ENCODE data around the gene PLXNA3. TPM values are rescaled to one million over a fixed set of nuclear protein-coding genes. Genes with fewer than 3 reads are reported as not detected.
"Not testable (repeated sequence)": the region's sequence is repeated elsewhere in the genome, so short reads cannot be mapped to it uniquely, and the experiment has no call there.

Gene PLXNA3
- total and polyA plus RNA-seq, 5 donors from 2014 or later, result 0.32 to 64.6 (median 0.35) TPM

- Histone ChIP-seq H3K4me1 (ENCODE audit: control insufficient read depth, insufficient read depth, low read length, poor library complexity, severe bottlenecking) (peaks cover 31% of the 10 kb centered on the region), H3K36me3 (ENCODE audit: control insufficient read depth, insufficient read depth, low read length) (peaks cover 2% of the 10 kb centered on the region), H3K27me3 (ENCODE audit: control insufficient read depth, insufficient read depth, low read length) (no peaks in the 10 kb centered on the region), H3K4me3 (ENCODE audit: low read depth, low read length) (peak overlapping the region; percentile 62), H3K27ac (ENCODE audit: insufficient read depth, low read length, poor library complexity, severe bottlenecking) (peak overlapping the region; percentile 84), H3K9me3 (ENCODE audit: control insufficient read depth in 2 of 2, low read length in 2 of 2) (no peaks in the 10 kb centered on the region)
- Mint-ChIP-seq H3K27ac (peak overlapping the region; percentile 78 to 91 (median 87)), H3K36me3 (no peaks in the 10 kb centered on the region), H3K9me3 (no peaks in the 10 kb centered on the region), H3K4me3 (peak overlapping the region; percentile 89 to 96 (median 92)), H3K27me3 (no peaks in the 10 kb centered on the region), H3K4me1 (peaks cover 0 to 41% (median 9%) of the 10 kb centered on the region in 4 donors)
- peak in 2 of 3 donors; percentile 14 to 62 for DNase-seq
- peak; percentile 3 to 6 for ATAC-seq (ENCODE audit: low read depth in 2 of 2)
Observed at GRCh38 chrX:154490021-154490413, 31.9 kb downstream of the PLXNA3 start.

GRCh38 chrX:154490414-154491083 lies 32.5 kb downstream of the PLXNA3 start, which contains the start of gene SLC10A3:
TSS of gene SLC10A3 (minus strand) at chrX:154490629. CDS start at chrX:154488940, 1,689 bp downstream.
- H3K4me3 ChIP-seq (ENCODE audit: low read depth, low read length), result peak within 1 kb of the TSS; percentile 62
- H3K27me3 Mint-ChIP-seq, result no peaks in the 10 kb centered on the region
- peak; percentile 84 to 94 (median 88) for DNase-seq

GRCh38 chrX:154494715-154495114 lies 36.6 kb downstream of the PLXNA3 start:
- Mint-ChIP-seq H3K4me1 (peaks cover 0 to 15% (median 1%) of the 10 kb centered on the region in 4 donors), H3K4me3 (peak overlapping the region in 1 of 4 donors; percentile 10), H3K27me3 (no peaks in the 10 kb centered on the region), H3K9me3 (no peaks in the 10 kb centered on the region), H3K36me3 (no peaks in the 10 kb centered on the region), H3K27ac (peak overlapping the region in 1 of 3 donors; percentile 28)
- no peaks in the 10 kb centered on the region for H3K9me3 ChIP-seq (ENCODE audit: control insufficient read depth in 2 of 2, low read length in 2 of 2)
- peaks cover 5% of the 10 kb centered on the region for H3K4me1 ChIP-seq (ENCODE audit: control insufficient read depth, insufficient read depth, low read length, poor library complexity, severe bottlenecking)
- H3K4me3 ChIP-seq (ENCODE audit: low read depth, low read length), result no peak overlapping the region
- ATAC-seq (ENCODE audit: low read depth in 2 of 2), result no peak
- H3K27ac ChIP-seq (ENCODE audit: insufficient read depth, low read length, poor library complexity, severe bottlenecking), result no peak overlapping the region
- no peaks in the 10 kb centered on the region for H3K27me3 ChIP-seq (ENCODE audit: control insufficient read depth, insufficient read depth, low read length)
- DNase-seq, result no peak
- no peaks in the 10 kb centered on the region for H3K36me3 ChIP-seq (ENCODE audit: control insufficient read depth, insufficient read depth, low read length)

More at GRCh38 chrX:154490414-154491083, 32.5 kb downstream of the PLXNA3 start, which contains the start of gene SLC10A3:
- Histone ChIP-seq H3K27ac (ENCODE audit: insufficient read depth, low read length, poor library complexity, severe bottlenecking) (peak within 1 kb of the TSS; percentile 84), H3K27me3 (ENCODE audit: control insufficient read depth, insufficient read depth, low read length) (no peaks in the 10 kb centered on the region), H3K9me3 (ENCODE audit: control insufficient read depth in 2 of 2, low read length in 2 of 2) (no peaks in the 10 kb centered on the region), H3K36me3 (ENCODE audit: control insufficient read depth, insufficient read depth, low read length) (no peaks in the 10 kb centered on the region), H3K4me1 (ENCODE audit: control insufficient read depth, insufficient read depth, low read length, poor library complexity, severe bottlenecking) (peaks cover 25% of the 10 kb centered on the region)
- H3K4me1 Mint-ChIP-seq, result peaks cover 0 to 37% (median 9%) of the 10 kb centered on the region in 4 donors
- H3K36me3 Mint-ChIP-seq, result no peaks in the 10 kb centered on the region
- H3K9me3 Mint-ChIP-seq, result no peaks in the 10 kb centered on the region
- H3K27ac Mint-ChIP-seq, result peak within 1 kb of the TSS; percentile 92 to 97 (median 94)
- peak; percentile 79 to 85 for ATAC-seq (ENCODE audit: low read depth in 2 of 2)
- H3K4me3 Mint-ChIP-seq, result peak within 1 kb of the TSS; percentile 89 to 96 (median 92)

- Histone ChIP-seq H3K4me3 (ENCODE audit: low read depth, low read length) (no peak overlapping the region), H3K27me3 (ENCODE audit: control insufficient read depth, insufficient read depth, low read length) (no peaks in the 10 kb centered on the region), H3K4me1 (ENCODE audit: control insufficient read depth, insufficient read depth, low read length, poor library complexity, severe bottlenecking) (peaks cover 4% of the 10 kb centered on the region), H3K9me3 (ENCODE audit: control insufficient read depth in 2 of 2, low read length in 2 of 2) (no peaks in the 10 kb centered on the region), H3K27ac (ENCODE audit: insufficient read depth, low read length, poor library complexity, severe bottlenecking) (no peak overlapping the region), H3K36me3 (ENCODE audit: control insufficient read depth, insufficient read depth, low read length) (no peaks in the 10 kb centered on the region)
- Mint-ChIP-seq H3K27ac (no peak overlapping the region), H3K36me3 (no peaks in the 10 kb centered on the region), H3K9me3 (no peaks in the 10 kb centered on the region), H3K4me1 (peaks cover 0 to 12% (median 0%) of the 10 kb centered on the region in 4 donors), H3K27me3 (no peaks in the 10 kb centered on the region), H3K4me3 (peak overlapping the region in 1 of 4 donors; percentile 43)
- DNase-seq (no peak), ATAC-seq (ENCODE audit: low read depth in 2 of 2) (no peak)
Observed at GRCh38 chrX:154495472-154495922, 37.4 kb downstream of the PLXNA3 start.

GRCh38 chrX:154496591-154497137 lies 38.6 kb downstream of the PLXNA3 start:
- H3K4me1 Mint-ChIP-seq; H3K36me3 ChIP-seq (ENCODE audit: control insufficient read depth, insufficient read depth, low read length); H3K36me3 Mint-ChIP-seq; ATAC-seq (ENCODE audit: low read depth in 2 of 2); H3K4me3 Mint-ChIP-seq; H3K4me3 ChIP-seq (ENCODE audit: low read depth, low read length); H3K4me1 ChIP-seq (ENCODE audit: control insufficient read depth, insufficient read depth, low read length, poor library complexity, severe bottlenecking); H3K9me3 Mint-ChIP-seq; DNase-seq; H3K27ac Mint-ChIP-seq; H3K27ac ChIP-seq (ENCODE audit: insufficient read depth, low read length, poor library complexity, severe bottlenecking); H3K9me3 ChIP-seq (ENCODE audit: control insufficient read depth in 2 of 2, low read length in 2 of 2); H3K27me3 Mint-ChIP-seq; H3K27me3 ChIP-seq (ENCODE audit: control insufficient read depth, insufficient read depth, low read length): not testable (repeated sequence)

GRCh38 chrX:154501423-154501822 lies 43.3 kb downstream of the PLXNA3 start:
- H3K27me3 Mint-ChIP-seq; DNase-seq; H3K4me1 Mint-ChIP-seq; H3K36me3 ChIP-seq (ENCODE audit: control insufficient read depth, insufficient read depth, low read length); H3K27me3 ChIP-seq (ENCODE audit: control insufficient read depth, insufficient read depth, low read length); ATAC-seq (ENCODE audit: low read depth in 2 of 2); H3K36me3 Mint-ChIP-seq; H3K27ac ChIP-seq (ENCODE audit: insufficient read depth, low read length, poor library complexity, severe bottlenecking); H3K4me3 ChIP-seq (ENCODE audit: low read depth, low read length); H3K9me3 ChIP-seq (ENCODE audit: control insufficient read depth in 2 of 2, low read length in 2 of 2); H3K27ac Mint-ChIP-seq; H3K4me1 ChIP-seq (ENCODE audit: control insufficient read depth, insufficient read depth, low read length, poor library complexity, severe bottlenecking); H3K9me3 Mint-ChIP-seq: not testable (repeated sequence)
- peak overlapping the region in 1 of 4 donors; percentile 21 for H3K4me3 Mint-ChIP-seq

GRCh38 chrX:154502098-154502497 lies 44.0 kb downstream of the PLXNA3 start:
- no peaks in the 10 kb centered on the region for H3K27me3 Mint-ChIP-seq
- H3K27ac Mint-ChIP-seq, result no peak overlapping the region
- H3K4me1 Mint-ChIP-seq, result no peaks in the 10 kb centered on the region
- H3K9me3 Mint-ChIP-seq, result no peaks in the 10 kb centered on the region
- no peaks in the 10 kb centered on the region for H3K9me3 ChIP-seq (ENCODE audit: control insufficient read depth in 2 of 2, low read length in 2 of 2)
- no peaks in the 10 kb centered on the region for H3K4me1 ChIP-seq (ENCODE audit: control insufficient read depth, insufficient read depth, low read length, poor library complexity, severe bottlenecking)
- no peaks in the 10 kb centered on the region for H3K36me3 Mint-ChIP-seq
- H3K4me3 Mint-ChIP-seq, result no peak overlapping the region
- no peak for DNase-seq
- no peaks in the 10 kb centered on the region for H3K36me3 ChIP-seq (ENCODE audit: control insufficient read depth, insufficient read depth, low read length)
- no peak overlapping the region for H3K4me3 ChIP-seq (ENCODE audit: low read depth, low read length)
- no peak overlapping the region for H3K27ac ChIP-seq (ENCODE audit: insufficient read depth, low read length, poor library complexity, severe bottlenecking)
- H3K27me3 ChIP-seq (ENCODE audit: control insufficient read depth, insufficient read depth, low read length), result no peaks in the 10 kb centered on the region
- no peak for ATAC-seq (ENCODE audit: low read depth in 2 of 2)
